Lung (tissue), 12 donors: ENCODE results near the gene RTL3. TPM values are rescaled to one million over a fixed set of nuclear protein-coding genes. Genes with fewer than 3 reads are reported as not detected.
A peak's percentile ranks its signal among the peaks of the same experiment; 100 is the strongest.

Source experiments
- ATAC-seq: fragments of 200-7000 bp; cut with Tn5 transposase; one replicate; pipeline ENCODE4 v1.9.1; 2020; ENCODE audit warnings: moderate number of reproducible peaks; ENCODE audit not compliant: insufficient read depth, low FRiP score
- DNase-seq, 3 donors: peaks; one replicate each; pipeline ENCODE4 v3.0.0-alpha.2; 2013 to 2017
- H3K27ac ChIP-seq, 2 donors: one replicate each; pipeline ENCODE4 v1.5.1; 2013; ENCODE audit warnings: mild to moderate bottlenecking in 2 of 2, moderate library complexity in 2 of 2, control low read depth in 1 of 2, inconsistent platforms in 1 of 2, low read depth in 1 of 2, low read length in 1 of 2
- H3K27me3 ChIP-seq, 3 donors: one replicate each; pipeline ENCODE4 v1.5.1; 2013; ENCODE audit warnings: low read length in 2 of 3; ENCODE audit not compliant: control insufficient read depth in 3 of 3, insufficient read depth in 3 of 3
- H3K36me3 ChIP-seq, 4 donors: one replicate each; pipeline ENCODE4 v1.5.1; 2013; ENCODE audit warnings: low read length in 4 of 4, mild to moderate bottlenecking in 1 of 4, moderate library complexity in 1 of 4; ENCODE audit not compliant: control insufficient read depth in 4 of 4, insufficient read depth in 4 of 4
- H3K4me1 ChIP-seq, 5 donors: one replicate each; pipeline ENCODE4 v1.5.1; 2013; ENCODE audit warnings: low read length in 5 of 5, mild to moderate bottlenecking in 2 of 5, moderate library complexity in 1 of 5; ENCODE audit not compliant: control insufficient read depth in 5 of 5, insufficient read depth in 5 of 5
- H3K4me3 ChIP-seq: one replicate; pipeline ENCODE4 v1.5.1; 2013; ENCODE audit warnings: mild to moderate bottlenecking, control low read depth, moderate library complexity
- H3K9ac ChIP-seq, 2 donors: one replicate each; pipeline ENCODE4 v1.5.1; 2013; ENCODE audit warnings: low read length in 2 of 2, control low read depth in 1 of 2; ENCODE audit not compliant: insufficient read depth in 1 of 2
- H3K9me3 ChIP-seq, 4 donors: one replicate each; pipeline ENCODE4 v1.5.1; 2013; ENCODE audit warnings: low read length in 3 of 4, mild to moderate bottlenecking in 1 of 4, moderate library complexity in 1 of 4; ENCODE audit not compliant: control insufficient read depth in 4 of 4, insufficient read depth in 3 of 4
- WGBS, 2 donors: extraction: QIAGEN DNeasy Blood & Tissue Kit; methylation state at CpG; one replicate each; pipeline ENCODE4 v1.1.7; 2013; 5-methylcytosine and 5-hydroxymethylcytosine counted together
- polyA plus RNA-seq, 2 donors: library from polyadenylated mRNA; stranded (reverse); fragments of 200-250 nt; gene quantifications; one replicate each; pipeline ENCODE4 v1.2.1, GENCODE V29; 2013
- total RNA-seq, 2 donors: library from RNA; depleted of rRNA in 1 of 2; stranded (reverse); fragments of >200 nt in 1 of 2; gene quantifications; one replicate each; pipeline ENCODE4 v1.2.1, GENCODE V29; 2014 to 2021
- TF ChIP-seq, protein P1 (sequence below): IDR thresholded peaks from 2 replicates; pipeline ENCODE4 v1.5.1; 2012; ENCODE audit warnings: mild to moderate bottlenecking; ENCODE audit errors: control extremely low read depth, extremely low read depth
- donor health status: control.
- donor health status: control.
- donor health status: Bipolar disorder and iron deficiency.
- donor health status: healthy.
- donor health status: DM: yes; HTN: yes; CAD: no.

Gene RTL3
- total and polyA plus RNA-seq, 4 donors, result 0.03 to 0.28 (median 0.16) TPM

DNA sequence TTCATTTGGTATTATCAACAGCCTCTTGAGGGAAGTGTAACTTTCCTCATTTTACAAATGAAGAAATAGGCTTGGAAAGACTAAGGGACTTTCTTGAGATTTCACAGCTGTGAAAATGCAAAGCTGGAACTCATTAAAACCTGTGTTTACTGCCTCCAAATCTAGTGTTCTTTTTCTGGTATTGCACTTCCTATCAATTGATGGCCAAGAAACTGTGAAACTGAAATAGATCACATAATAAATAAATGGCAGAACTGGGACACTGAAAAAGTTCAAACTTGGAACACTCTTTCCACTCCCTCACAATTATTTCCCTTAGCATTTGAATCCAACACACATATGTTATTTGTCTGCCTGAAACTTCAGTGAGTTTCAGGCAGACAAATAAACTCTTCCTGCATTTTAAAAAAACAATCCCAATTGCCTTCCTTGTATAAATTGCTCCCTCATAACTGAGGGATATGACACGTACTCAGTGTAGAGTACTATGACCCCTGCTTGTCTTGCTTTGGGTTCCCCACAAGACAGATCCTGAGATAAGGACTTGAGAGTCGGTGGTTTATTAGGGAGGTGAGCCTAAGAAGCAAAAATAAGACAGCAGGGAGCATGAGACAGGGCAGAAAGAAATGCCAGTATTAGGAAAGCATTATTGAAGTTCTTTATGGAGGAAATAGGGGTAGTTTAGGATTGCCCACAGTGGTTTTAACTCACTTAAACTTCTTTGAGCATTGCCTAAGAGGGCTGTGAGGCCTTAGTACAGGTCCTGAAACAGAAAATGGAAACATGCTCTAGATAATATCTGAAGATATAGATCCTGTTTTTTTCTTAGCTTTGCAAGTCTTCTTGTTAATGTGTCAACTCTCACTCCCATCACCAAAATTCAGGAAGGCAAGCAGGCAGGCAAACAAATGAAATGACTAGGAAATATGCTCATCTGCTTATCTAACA lies 33.9 kb downstream of the RTL3 start:
- Histone ChIP-seq H3K27me3 (no peaks in the 10 kb centered on the region), H3K4me1 (no peaks in the 10 kb centered on the region), H3K36me3 (no peaks in the 10 kb centered on the region), H3K27ac (no peak overlapping the region), H3K4me3 (no peak overlapping the region), H3K9ac (no peak overlapping the region), H3K9me3 (peaks cover 0 to under 1% (median 0%) of the 10 kb centered on the region in 4 donors)
- DNase-seq, result peak in 2 of 3 donors; percentile 15 to 57
- ATAC-seq, result no peak
- TF ChIP-seq, protein P1, sequence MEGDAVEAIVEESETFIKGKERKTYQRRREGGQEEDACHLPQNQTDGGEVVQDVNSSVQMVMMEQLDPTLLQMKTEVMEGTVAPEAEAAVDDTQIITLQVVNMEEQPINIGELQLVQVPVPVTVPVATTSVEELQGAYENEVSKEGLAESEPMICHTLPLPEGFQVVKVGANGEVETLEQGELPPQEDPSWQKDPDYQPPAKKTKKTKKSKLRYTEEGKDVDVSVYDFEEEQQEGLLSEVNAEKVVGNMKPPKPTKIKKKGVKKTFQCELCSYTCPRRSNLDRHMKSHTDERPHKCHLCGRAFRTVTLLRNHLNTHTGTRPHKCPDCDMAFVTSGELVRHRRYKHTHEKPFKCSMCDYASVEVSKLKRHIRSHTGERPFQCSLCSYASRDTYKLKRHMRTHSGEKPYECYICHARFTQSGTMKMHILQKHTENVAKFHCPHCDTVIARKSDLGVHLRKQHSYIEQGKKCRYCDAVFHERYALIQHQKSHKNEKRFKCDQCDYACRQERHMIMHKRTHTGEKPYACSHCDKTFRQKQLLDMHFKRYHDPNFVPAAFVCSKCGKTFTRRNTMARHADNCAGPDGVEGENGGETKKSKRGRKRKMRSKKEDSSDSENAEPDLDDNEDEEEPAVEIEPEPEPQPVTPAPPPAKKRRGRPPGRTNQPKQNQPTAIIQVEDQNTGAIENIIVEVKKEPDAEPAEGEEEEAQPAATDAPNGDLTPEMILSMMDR, result no peak
- 19 to 22% methylated on average over 2 of the region's 2 CpGs for WGBS, 2 donors

DNA sequence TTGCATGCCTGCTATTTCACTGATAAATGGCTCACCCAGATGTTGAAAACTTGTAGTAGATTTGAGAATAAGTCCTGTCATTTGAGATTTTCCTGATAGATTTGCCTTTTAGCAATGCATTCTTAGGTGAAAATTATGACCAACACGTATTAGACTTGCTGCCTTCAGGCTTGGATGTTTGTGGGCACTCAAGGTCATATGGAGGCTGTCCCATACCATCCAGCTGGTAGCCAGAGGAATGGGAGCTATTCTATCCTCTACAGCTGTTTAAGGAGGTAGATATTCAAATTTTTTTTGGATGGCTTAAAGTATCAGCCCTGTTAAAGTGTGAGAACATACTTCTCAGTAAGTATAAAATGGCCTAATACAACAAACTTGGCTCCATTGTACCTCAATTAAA lies 34.7 kb downstream of the RTL3 start:
- TF ChIP-seq, protein P1, result no peak
- Histone ChIP-seq H3K27me3 (no peaks in the 10 kb centered on the region), H3K9ac (no peak overlapping the region), H3K4me1 (no peaks in the 10 kb centered on the region), H3K4me3 (no peak overlapping the region), H3K27ac (no peak overlapping the region), H3K9me3 (peaks cover 0 to 2% (median 0%) of the 10 kb centered on the region in 4 donors), H3K36me3 (no peaks in the 10 kb centered on the region)
- ATAC-seq, result no peak
- DNase-seq, result no peak
- 34 to 75% methylated on average over 1 of the region's 1 CpG for WGBS, 2 donors

DNA sequence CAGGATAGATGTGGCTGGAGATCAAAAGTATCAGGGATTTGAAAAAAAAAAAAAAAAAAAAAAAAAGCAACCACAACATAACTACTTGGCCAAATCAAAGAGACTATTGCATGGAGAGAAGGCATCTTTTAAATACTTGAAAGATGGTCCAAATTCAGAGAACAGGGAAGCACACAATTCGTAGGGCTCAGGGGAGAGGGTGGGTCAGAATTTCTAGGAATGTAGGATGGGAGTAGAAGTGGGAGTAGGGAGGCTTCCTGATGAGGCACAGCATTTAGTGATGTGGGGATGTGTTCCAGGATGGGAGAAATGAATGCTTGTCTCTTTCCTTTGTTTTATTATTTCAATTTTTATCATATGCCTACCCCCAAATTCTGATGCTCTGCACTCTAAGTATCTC lies 36.3 kb downstream of the RTL3 start:
- ATAC-seq (no peak), DNase-seq (no peak)
- no peaks in the 10 kb centered on the region for H3K4me1 ChIP-seq
- H3K27me3 ChIP-seq, result no peaks in the 10 kb centered on the region
- no peak overlapping the region for H3K4me3 ChIP-seq
- H3K9ac ChIP-seq, result no peak overlapping the region
- no peaks in the 10 kb centered on the region for H3K36me3 ChIP-seq
- WGBS, 2 donors, result 24 to 89% methylated on average over 1 of the region's 1 CpG
- TF ChIP-seq, protein P1, result no peak
- peaks cover 0 to 2% (median under 1%) of the 10 kb centered on the region in 4 donors for H3K9me3 ChIP-seq
- H3K27ac ChIP-seq, result no peak overlapping the region
